OCI-LY3 (cell line): ENCODE data around the gene DNAH1.

Source experiments
- CTCF ChIP-seq: fragments of 200-600, 300-600 bp; sonication (generic); IDR thresholded peaks from 2 replicates; pipeline ENCODE4 v1.5.1; 2014; ENCODE audit warnings: antibody characterized with exemption, low read length, low read depth
- EZH2phosphoT487 ChIP-seq: fragments of 200-600 bp; shearing (Covaris generic); IDR thresholded peaks from 2 replicates; pipeline ENCODE4 v1.6.1; 2018; ENCODE audit warnings: antibody characterized with exemption, mixed run types, low read depth

GRCh38 chr3:52314489-52314888, 1.6 kb upstream of the DNAH1 start:
- TF ChIP-seq CTCF (no peak), EZH2phosphoT487 (no peak)
